Liver (tissue), 9 donors: ENCODE results near the gene TBC1D5. TPM values are rescaled to one million over a fixed set of nuclear protein-coding genes. Genes with fewer than 3 reads are reported as not detected.

ENCODE experiments used
- DNase-seq: peaks from one replicate; pipeline ENCODE4 v3.0.0-alpha.2; 2017; ENCODE audit warnings: low spot score
- H3K27ac ChIP-seq, 2 donors: one replicate each; pipeline ENCODE4 v1.7.0; 2013; ENCODE audit warnings: inconsistent platforms in 2 of 2, low read length in 2 of 2, control low read depth in 1 of 2, low read depth in 1 of 2, mild to moderate bottlenecking in 1 of 2
- H3K27me3 ChIP-seq, 4 donors: one replicate each; pipeline versions ENCODE4 v1.6.1 to v1.7.0; 2013; ENCODE audit warnings: low read length in 3 of 4, inconsistent platforms in 1 of 4, mild to moderate bottlenecking in 1 of 4, moderate library complexity in 1 of 4; ENCODE audit not compliant: control insufficient read depth in 4 of 4, insufficient read depth in 4 of 4
- H3K36me3 ChIP-seq, 4 donors: one replicate each; pipeline versions ENCODE4 v1.6.1 to v1.7.0; 2013; ENCODE audit warnings: low read length in 3 of 4, mild to moderate bottlenecking in 3 of 4, low read depth in 1 of 4, moderate library complexity in 1 of 4; ENCODE audit not compliant: control insufficient read depth in 4 of 4, insufficient read depth in 3 of 4
- H3K4me1 ChIP-seq, 4 donors: one replicate each; pipeline versions ENCODE4 v1.6.1 to v1.7.0; 2013; ENCODE audit warnings: low read length in 3 of 4, mild to moderate bottlenecking in 3 of 4, moderate library complexity in 1 of 4; ENCODE audit not compliant: control insufficient read depth in 4 of 4, insufficient read depth in 4 of 4
- H3K4me3 ChIP-seq, 3 donors: one replicate each; pipeline versions ENCODE4 v1.6.1 to v1.7.0; 2013; ENCODE audit warnings: low read length in 3 of 3, control low read depth in 1 of 3, low read depth in 1 of 3, mild to moderate bottlenecking in 1 of 3
- H3K9ac ChIP-seq, 2 donors: one replicate each; pipeline ENCODE4 v1.7.0; 2013; ENCODE audit warnings: low read length in 2 of 2, mild to moderate bottlenecking in 2 of 2, moderate library complexity in 2 of 2, control low read depth in 1 of 2, low read depth in 1 of 2
- H3K9me3 ChIP-seq, 4 donors: one replicate each; pipeline versions ENCODE4 v1.6.1 to v1.7.0; 2013; ENCODE audit warnings: low read length in 3 of 4; ENCODE audit not compliant: control insufficient read depth in 4 of 4
- CTCF ChIP-seq: fragments of 150-350 bp; IDR thresholded peaks from 2 replicates; pipeline ENCODE4 v1.5.1; 2017; ENCODE audit warnings: improper control_type of control experiment, low read depth, low read length; ENCODE audit not compliant: missing input control
- EGR1 ChIP-seq, 2 donors: IDR thresholded peaks; 2 replicates each; pipeline ENCODE4 v1.6.1; 2016 to 2018; ENCODE audit warnings: antibody characterized with exemption in 2 of 2, low read depth in 2 of 2
- FOXA1 ChIP-seq: IDR thresholded peaks from 2 replicates; pipeline ENCODE4 v1.6.1; 2016; ENCODE audit warnings: antibody characterized with exemption
- FOXA2 ChIP-seq: IDR thresholded peaks from 2 replicates; pipeline ENCODE4 v1.6.1; 2016; ENCODE audit warnings: antibody characterized with exemption
- GABPA ChIP-seq, 2 donors: IDR thresholded peaks in 1 of 2; conservative IDR thresholded peaks in 1 of 2; 2 replicates each; pipeline ENCODE4 v1.6.1; 2016; ENCODE audit warnings: antibody characterized with exemption in 2 of 2, mild to moderate bottlenecking in 1 of 2, moderate library complexity in 1 of 2
- HNF4A ChIP-seq, 2 donors: conservative IDR thresholded peaks; 2 replicates each; pipeline ENCODE4 v1.6.1; 2016; ENCODE audit warnings: antibody characterized with exemption in 2 of 2, mild to moderate bottlenecking in 2 of 2
- HNF4G ChIP-seq: IDR thresholded peaks from 2 replicates; pipeline ENCODE4 v1.6.1; 2016; ENCODE audit warnings: antibody characterized with exemption
- MAX ChIP-seq: IDR thresholded peaks from 2 replicates; pipeline ENCODE4 v1.6.1; 2016; ENCODE audit warnings: antibody characterized with exemption
- REST ChIP-seq: IDR thresholded peaks from 2 replicates; pipeline ENCODE4 v1.6.1; 2016; ENCODE audit warnings: antibody characterized with exemption, mild to moderate bottlenecking
- RXRA ChIP-seq, 2 donors: IDR thresholded peaks; 2 replicates each; pipeline ENCODE4 v1.6.1; 2017 to 2018; ENCODE audit warnings: antibody characterized with exemption in 2 of 2, mild to moderate bottlenecking in 1 of 2
- TAF1 ChIP-seq: conservative IDR thresholded peaks from 2 replicates; pipeline ENCODE4 v1.6.1; 2016; ENCODE audit warnings: antibody characterized with exemption, mild to moderate bottlenecking
- WGBS: extraction: QIAGEN DNeasy Blood & Tissue Kit; methylation state at CpG from one replicate; pipeline ENCODE4 v1.1.7; 2013; 5-methylcytosine and 5-hydroxymethylcytosine counted together
- polyA plus RNA-seq, 2 donors: library from polyadenylated mRNA; stranded (reverse) in 1 of 2; unstranded in 1 of 2; fragments of 200-250 nt in 1 of 2; fragments of >200 nt in 1 of 2; fragmentation: Nextera tagmentation in 1 of 2; extraction: Ambion mirVana in 1 of 2; gene quantifications; one replicate each; pipeline versions ENCODE4 v1.2.1 to v1.2.3, GENCODE V29; 2013 to 2015
- total RNA-seq, 2 donors: library from RNA; depleted of rRNA; stranded (reverse); fragments of >200 nt; gene quantifications; one replicate each; pipeline ENCODE4 v1.2.3, GENCODE V29; 2014
- donor health status: healthy.
- donor health status: healthy.
- donor health status: healthy.
- donor health status: healthy.
- donor health status: healthy.

TBC1D5 gene
- total and polyA plus RNA-seq, 4 donors = 9.1 to 45.6 (median 25.6) TPM

GRCh38 chr3:17227472-17227871, 515.0 kb downstream of the TBC1D5 start:
- TF ChIP-seq TAF1 = no peak
- TF ChIP-seq FOXA1 = no peak
- no peak for TF ChIP-seq REST
- no peak for TF ChIP-seq HNF4G
- no peak for TF ChIP-seq CTCF
- TF ChIP-seq RXRA (IDR thresholded peaks at IDR 0.05) = no peak
- Histone ChIP-seq H3K27ac (no peak overlapping the region), H3K36me3 (no peaks in the 10 kb centered on the region), H3K27me3 (no peaks in the 10 kb centered on the region), H3K9me3 (no peaks in the 10 kb centered on the region), H3K4me3 (no peak overlapping the region), H3K9ac (no peak overlapping the region), H3K4me1 (no peaks in the 10 kb centered on the region)
- no peak for DNase-seq
- 95% methylated on average over 2 of the region's 2 CpGs for WGBS

- Histone ChIP-seq H3K9me3 (no peaks in the 10 kb centered on the region), H3K36me3 (no peaks in the 10 kb centered on the region), H3K4me1 (no peaks in the 10 kb centered on the region), H3K27me3 (no peaks in the 10 kb centered on the region), H3K4me3 (no peak overlapping the region), H3K9ac (no peak overlapping the region), H3K27ac (no peak overlapping the region)
- no peak for DNase-seq
- TF ChIP-seq GABPA (IDR thresholded peaks at IDR 0.05 in 1 of 2, conservative IDR thresholded peaks at IDR 0.05 in 1 of 2) = no peak
- TF ChIP-seq CTCF = no peak
- TF ChIP-seq MAX = no peak
- TF ChIP-seq FOXA2 = no peak
- TF ChIP-seq RXRA (IDR thresholded peaks at IDR 0.05) = no peak
- no peak for TF ChIP-seq EGR1 (IDR thresholded peaks at IDR 0.05; ENCODE audit: low read depth in 2 of 2)
- no peak for TF ChIP-seq HNF4A (conservative IDR thresholded peaks at IDR 0.05)
- WGBS = 98% methylated on average over 1 of the region's 1 CpG
These were observed 520.9 kb downstream of the TBC1D5 start for GRCh38 chr3:17221529-17221928.
